NCI-H187 treated with DMSO at 0.1 percent for 48 hours (cell line): ENCODE results near the gene PRM3.

ENCODE experiments used
- DNase-seq: peaks from one replicate; lab custom pipeline; 2025; lab: John Stamatoyannopoulos, UW

Gene PRM3

GRCh38 chr16:11224096-11224893, 49.1 kb downstream of the PRM3 start:
- no peak for DNase-seq
